ENCODE measurements around the gene GMPR. TPM values are rescaled to one million over a fixed set of nuclear protein-coding genes. Genes with fewer than 3 reads are reported as not detected.
"Not testable (repeated sequence)": the region's sequence is repeated elsewhere in the genome, so short reads cannot be mapped to it uniquely, and the experiment has no call there.

GMPR gene
- total and polyA plus RNA-seq, 10 donors, result 5.4 to 37.4 (median 13.8) TPM

GRCh38 chr6:16264785-16265184 is 26.4 kb downstream of the GMPR start:
- Histone ChIP-seq H3K4me3 (no peak overlapping the region), H3K27me3 (replicated peaks in 1 of 7) (no peaks in the 10 kb centered on the region), H3K36me3 (no peaks in the 10 kb centered on the region), H3K4me1 (no peaks in the 10 kb centered on the region), H3K27ac (no peak overlapping the region), H3K9me3 (no peaks in the 10 kb centered on the region)
- TF ChIP-seq, protein P1, sequence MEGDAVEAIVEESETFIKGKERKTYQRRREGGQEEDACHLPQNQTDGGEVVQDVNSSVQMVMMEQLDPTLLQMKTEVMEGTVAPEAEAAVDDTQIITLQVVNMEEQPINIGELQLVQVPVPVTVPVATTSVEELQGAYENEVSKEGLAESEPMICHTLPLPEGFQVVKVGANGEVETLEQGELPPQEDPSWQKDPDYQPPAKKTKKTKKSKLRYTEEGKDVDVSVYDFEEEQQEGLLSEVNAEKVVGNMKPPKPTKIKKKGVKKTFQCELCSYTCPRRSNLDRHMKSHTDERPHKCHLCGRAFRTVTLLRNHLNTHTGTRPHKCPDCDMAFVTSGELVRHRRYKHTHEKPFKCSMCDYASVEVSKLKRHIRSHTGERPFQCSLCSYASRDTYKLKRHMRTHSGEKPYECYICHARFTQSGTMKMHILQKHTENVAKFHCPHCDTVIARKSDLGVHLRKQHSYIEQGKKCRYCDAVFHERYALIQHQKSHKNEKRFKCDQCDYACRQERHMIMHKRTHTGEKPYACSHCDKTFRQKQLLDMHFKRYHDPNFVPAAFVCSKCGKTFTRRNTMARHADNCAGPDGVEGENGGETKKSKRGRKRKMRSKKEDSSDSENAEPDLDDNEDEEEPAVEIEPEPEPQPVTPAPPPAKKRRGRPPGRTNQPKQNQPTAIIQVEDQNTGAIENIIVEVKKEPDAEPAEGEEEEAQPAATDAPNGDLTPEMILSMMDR (IDR thresholded peaks at IDR 0.05 in 8 of 11, conservative IDR thresholded peaks at IDR 0.05 in 3 of 11), result no peak
- TF ChIP-seq POLR2A (IDR thresholded peaks at IDR 0.05) (no peak), POLR2AphosphoS5 (IDR thresholded peaks at IDR 0.05) (no peak)
- intact Hi-C loops (cut with DNase I; ENCODE audit: low total_unique reads), result no loop called here
- 88 to 100% (median 92%) methylated on average over 1 to 2 of the region's 2 CpGs for WGBS, 5 donors
- no peak for DNase-seq

GRCh38 chr6:16265351-16266341 is 27.3 kb downstream of the GMPR start:
- H3K27ac ChIP-seq, result no peak overlapping the region
- no peaks in the 10 kb centered on the region for H3K9me3 ChIP-seq
- no peaks in the 10 kb centered on the region for H3K27me3 ChIP-seq (replicated peaks in 1 of 7)
- H3K4me3 ChIP-seq, result no peak overlapping the region
- no peaks in the 10 kb centered on the region for H3K36me3 ChIP-seq
- no peaks in the 10 kb centered on the region for H3K4me1 ChIP-seq
- intact Hi-C loops (cut with DNase I; ENCODE audit: low total_unique reads), result no loop called here
- no peak for DNase-seq
- 92 to 95% (median 94%) methylated on average over 31 of the region's 31 CpGs for WGBS, 5 donors
- TF ChIP-seq POLR2A (IDR thresholded peaks at IDR 0.05) (no peak), POLR2AphosphoS5 (IDR thresholded peaks at IDR 0.05) (no peak)
- TF ChIP-seq, protein P1 (IDR thresholded peaks at IDR 0.05 in 8 of 11, conservative IDR thresholded peaks at IDR 0.05 in 3 of 11), result no peak

GRCh38 chr6:16267428-16268263 is 29.3 kb downstream of the GMPR start:
- Histone ChIP-seq H3K9me3 (no peaks in the 10 kb centered on the region), H3K4me1 (no peaks in the 10 kb centered on the region), H3K27me3 (replicated peaks in 1 of 7) (no peaks in the 10 kb centered on the region), H3K27ac (no peak overlapping the region), H3K36me3 (no peaks in the 10 kb centered on the region), H3K4me3 (peak overlapping the region in 1 of 8 donors; percentile 13)
- no peak for TF ChIP-seq POLR2A (IDR thresholded peaks at IDR 0.05)
- peak; percentile 10 to 33 (median 22) for TF ChIP-seq POLR2AphosphoS5 (IDR thresholded peaks at IDR 0.05)
- intact Hi-C loops (cut with DNase I; ENCODE audit: low total_unique reads), result no loop called here
- no peak for DNase-seq
- 87 to 95% (median 94%) methylated on average over 16 to 23 of the region's 23 CpGs for WGBS, 5 donors

DNA sequence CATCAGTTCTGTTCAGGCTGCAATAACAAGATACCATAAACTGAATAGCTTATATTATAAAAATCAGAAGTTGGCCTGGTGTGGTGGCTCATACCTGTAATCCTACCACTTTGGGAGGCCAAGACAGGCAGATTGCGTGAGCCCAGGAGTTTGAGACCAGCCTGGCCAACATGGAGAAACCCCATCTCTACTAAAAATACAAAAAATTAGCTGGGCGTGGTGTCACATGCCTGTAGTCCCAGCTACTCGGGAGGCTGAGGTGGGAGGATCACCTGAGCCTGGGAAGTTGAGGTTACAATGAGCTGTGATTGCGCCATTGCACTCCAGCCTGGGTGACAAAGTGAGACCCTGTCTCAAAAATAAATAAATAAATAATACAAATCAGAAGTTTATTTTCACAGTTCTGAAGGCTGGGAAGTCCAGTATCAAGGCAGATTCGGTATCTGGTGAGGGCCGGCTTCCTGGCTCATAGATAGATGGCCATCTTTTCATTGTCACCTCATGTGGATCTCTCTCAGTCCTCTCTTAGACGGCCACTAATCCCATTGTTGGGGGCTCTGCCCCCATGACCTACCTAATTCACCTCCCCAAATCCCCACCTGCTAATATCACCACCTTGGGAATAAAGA is 31.2 kb downstream of the GMPR start:
- intact Hi-C loops (cut with DNase I; ENCODE audit: low total_unique reads); H3K4me1 ChIP-seq; H3K36me3 ChIP-seq; H3K27ac ChIP-seq; DNase-seq; H3K4me3 ChIP-seq; H3K27me3 ChIP-seq (replicated peaks in 1 of 7); H3K9me3 ChIP-seq: not testable (repeated sequence)
- WGBS, 5 donors, result 83 to 96% (median 91%) methylated on average over 7 of the region's 7 CpGs
